NCI-H446 (cell line): ENCODE data around the gene ME2.
A peak's percentile ranks its signal among the peaks of the same experiment; 100 is the strongest.
"Not testable (repeated sequence)": the region's sequence is repeated elsewhere in the genome, so short reads cannot be mapped to it uniquely, and the experiment has no call there.

Experiments used
- DNase-seq, 2 experiments: peaks; one replicate each; lab custom pipeline; 2025; lab: John Stamatoyannopoulos, UW

Gene ME2

DNA sequence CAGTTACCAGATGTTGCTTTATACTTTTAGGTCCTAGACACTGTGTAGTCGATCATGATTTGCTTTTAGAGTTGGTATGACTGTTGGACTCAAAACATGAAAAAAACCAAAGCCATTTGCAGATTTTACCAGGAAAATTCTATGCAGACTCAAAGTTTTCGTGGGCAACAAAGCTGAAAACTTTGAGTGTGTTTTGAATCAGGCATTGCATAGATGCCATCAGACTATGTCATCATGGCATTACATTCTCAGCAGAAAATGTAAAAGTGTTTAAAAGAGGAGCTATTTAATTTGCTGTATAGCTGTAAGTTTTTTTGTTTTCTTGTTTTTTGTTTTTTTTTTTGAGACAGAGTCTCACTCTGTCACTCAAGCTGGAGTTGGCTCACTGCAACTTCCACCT, 45.5 kb downstream of the ME2 start:
- DNase-seq: no peak

DNA sequence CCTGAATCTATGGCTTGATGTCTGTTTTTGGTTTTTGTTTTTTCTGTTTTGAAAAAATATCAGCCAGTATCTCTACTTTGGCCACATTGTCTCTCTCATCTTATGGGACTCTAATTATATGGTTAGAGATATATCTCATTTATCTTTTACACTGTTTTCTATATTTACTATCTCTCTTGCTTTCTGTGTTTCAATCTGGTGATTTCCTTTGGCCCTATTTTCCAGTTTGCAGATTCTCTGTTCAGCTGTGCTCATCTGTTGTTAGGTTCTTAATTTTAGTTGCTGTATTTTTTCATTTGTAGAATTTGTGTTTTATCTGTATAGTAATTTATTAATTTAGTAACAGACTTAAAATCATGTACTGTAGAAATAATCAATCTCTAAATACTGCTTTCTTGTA, 47.6 kb downstream of the ME2 start:
- DNase-seq: no peak

DNA sequence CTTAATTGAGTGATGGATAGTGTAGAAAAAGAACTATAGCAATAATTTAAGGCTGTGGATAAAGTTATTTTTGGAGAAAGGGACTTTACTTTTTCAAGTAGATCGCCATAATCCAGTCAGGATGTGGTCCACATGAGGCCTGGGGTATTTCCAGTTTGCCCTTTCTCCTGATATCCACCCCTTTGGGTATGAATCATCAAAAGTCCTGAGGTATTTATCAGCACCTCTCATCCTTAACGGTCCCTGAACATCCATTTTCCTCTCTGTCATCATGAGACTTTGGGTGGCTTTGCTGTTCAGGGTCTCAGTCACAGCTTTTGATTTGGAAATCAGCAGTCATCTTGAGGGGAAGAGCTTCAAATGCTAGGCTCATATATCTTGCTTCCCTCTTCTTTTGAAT, 49.6 kb downstream of the ME2 start:
- no peak for DNase-seq

DNA sequence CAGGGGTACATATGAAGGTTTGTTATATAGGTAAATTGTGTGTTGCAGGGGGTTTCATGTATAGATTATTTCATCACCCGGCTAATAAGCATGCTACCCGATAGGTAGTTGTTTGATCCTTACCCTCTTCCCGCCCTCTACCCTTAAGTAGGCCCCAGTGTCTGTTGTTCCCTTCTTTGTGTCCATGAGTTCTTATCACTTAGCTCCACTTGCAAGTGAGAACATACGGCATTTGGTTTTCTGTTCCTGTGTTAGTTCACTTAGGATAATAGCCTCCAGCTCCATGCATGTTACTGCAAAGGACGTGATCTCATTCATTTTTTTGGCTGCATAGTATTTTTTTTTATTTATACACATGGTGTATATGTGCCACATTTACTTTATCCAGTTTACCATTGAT, 54.8 kb downstream of the ME2 start:
- DNase-seq: no peak

DNA sequence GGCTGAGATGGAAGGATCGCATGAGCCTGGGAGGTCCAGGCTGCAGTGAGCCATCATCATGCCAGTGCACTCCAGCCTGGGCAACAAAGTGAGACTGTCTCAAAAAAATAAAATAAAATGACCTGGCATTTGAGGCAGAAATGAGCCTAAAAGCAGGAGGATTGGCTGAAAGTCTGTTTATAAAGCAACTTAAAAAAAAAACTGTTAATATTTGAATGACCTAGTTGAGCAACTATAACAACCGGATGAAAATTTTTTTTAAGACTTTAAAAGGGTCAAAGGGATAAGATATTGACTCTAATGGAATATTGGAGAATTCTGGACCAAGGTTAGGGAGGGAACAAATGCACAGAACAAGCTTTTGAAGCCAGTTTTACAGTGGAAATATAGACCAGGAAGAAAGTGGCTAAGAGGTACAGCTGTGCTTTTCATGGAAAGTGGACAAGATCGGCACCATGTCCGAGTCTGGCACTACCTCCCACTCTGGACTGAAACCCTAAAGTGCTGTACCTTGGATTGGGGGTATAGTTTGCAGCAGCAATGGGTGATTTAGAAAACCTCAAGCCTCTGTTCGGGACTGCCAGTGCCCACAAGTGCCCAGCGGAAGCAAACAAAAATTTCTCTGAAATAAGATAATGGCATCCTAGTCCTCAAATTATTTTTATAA, 55.8 kb downstream of the ME2 start:
- no peak for DNase-seq

DNA sequence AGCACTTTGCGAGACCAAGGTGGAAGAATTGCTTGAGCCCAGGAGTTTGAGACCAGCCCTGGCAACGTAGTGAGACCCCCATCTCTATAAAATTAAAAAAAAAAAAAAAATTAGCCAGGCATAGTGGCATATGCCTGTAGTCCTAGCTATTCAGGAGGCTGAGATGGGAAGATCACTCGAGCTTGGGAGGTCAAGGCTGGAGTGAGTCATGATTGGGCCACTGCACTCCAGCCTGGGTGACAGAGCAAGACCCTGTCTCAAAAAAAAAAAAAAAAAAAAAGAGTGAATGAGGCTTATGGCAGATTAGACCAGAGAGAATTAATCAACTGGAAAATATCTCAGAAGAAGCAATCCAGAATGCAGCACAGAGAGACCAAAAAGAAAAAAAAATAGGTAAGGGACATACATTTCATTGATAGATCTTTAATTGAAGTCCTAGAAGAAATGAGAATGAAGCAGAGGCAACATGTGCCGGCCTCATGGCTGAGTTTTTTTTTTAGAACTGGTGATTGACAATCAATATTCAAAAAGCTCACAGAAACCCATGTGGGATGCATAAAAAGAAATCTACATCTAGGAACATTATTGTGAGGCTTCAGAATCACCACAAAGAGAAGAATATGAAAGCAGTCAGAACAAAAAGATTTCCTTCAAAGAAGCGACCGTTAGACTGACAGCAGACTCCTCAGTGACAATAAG, 56.7 kb downstream of the ME2 start:
- DNase-seq: no peak

DNA sequence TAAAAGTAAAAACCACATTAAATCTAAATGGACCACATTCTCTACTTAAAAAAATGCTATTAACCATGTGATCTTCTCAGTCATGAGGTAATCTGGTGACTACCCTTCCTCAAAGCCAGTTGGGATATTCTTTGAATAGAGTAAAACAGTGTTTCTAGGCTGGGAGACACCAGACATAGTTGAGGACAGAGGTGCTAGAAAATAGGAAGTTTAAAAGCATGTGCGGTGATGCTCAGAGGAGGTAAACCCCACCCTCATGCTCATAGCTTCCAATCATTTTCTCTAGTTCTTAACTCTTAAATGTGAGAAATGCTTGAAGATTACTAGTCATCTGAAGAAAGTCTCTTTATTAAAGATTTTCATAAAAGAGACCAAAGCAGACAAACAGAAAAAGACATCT, 58.3 kb downstream of the ME2 start:
- DNase-seq: no peak

DNA sequence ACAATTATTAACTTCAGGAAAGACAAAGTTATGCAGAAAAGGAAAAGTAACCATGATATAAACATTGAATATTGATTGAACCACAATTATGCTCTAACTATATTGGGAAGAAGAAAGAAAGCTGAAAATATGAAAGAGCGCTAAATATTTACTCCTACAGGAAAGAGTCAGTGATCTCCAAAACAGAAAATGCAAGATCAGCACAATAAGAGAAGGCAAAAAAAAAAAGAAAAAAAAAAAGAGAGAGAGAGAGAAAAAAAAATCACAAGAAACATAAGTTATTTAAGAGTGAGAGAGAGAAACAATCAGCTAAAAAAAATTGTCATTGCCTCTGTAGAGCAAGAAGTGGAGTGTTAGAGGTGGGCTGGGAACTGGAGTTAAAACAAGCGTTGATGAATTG, 60.0 kb downstream of the ME2 start:
- DNase-seq: no peak

DNA sequence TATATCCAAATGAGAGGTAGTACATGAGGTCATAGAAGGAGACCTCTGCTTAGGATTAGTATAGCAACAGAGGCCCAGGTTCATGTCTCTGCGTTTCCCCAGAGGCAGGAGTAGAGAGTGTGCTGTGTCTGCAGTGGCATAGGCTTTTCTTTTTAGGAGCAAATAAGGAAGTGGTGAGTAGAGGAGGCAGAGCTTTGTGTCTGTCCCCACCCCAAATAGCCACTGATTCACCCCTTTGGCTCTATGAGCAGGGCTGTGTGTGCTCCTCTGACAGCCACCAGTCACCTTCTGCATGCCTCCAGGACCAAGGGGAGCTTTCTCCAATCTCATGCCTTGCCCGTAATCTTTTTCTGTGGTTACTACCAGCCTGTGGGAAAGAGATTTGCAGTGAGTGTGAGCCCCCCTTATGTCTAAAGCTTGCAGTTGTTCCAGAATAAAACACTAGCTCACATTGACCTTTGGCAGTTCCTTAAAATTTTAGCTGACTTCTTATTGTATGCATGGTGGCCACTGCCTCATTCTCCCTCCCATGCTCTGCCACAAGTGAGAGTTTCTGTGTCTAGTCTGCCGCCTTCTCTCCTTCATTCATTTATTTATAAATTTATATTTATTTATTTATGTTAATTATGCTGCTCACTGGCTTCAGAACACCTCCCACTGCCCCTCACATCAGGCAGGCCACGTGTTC, 65.5 kb downstream of the ME2 start:
- DNase-seq: no peak

DNA sequence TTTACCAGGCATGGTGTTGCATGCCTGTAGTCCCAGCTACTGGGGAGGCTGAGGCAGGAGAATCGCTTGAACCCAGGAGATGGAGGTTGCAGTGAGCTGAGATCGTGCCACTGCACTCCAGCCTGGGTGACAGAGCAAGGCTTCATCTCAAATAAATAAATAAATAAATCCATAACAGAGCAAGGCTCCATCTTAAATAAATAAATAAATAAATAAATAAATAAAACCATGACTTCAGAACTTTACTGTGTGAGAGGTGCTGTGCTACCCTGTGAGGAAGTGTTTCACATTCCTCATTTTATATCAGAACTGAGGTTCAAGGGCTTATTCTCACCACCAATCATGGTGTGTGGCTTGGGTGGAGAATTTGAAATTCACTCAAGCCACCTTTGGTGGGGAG, 67.0 kb downstream of the ME2 start:
- DNase-seq: not testable (repeated sequence)

DNA sequence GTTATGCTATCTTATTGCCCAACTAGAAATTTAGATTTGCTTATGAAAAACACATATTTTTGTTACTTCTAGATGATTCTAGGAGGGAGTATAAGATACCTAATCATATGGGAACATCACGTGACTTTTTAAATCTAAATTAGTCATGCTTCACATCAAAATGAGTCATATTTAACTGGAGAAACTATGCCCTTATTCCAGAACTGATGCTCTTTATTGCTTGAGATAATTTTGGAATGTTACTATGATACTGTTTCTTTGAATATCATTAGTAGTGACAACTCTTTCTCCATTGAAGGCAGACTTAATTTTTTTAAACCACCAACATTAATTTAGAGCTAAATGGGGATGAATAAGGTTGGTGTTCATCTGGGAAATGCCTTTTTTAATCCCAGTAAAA, 69.0 kb downstream of the ME2 start:
- DNase-seq: no peak

DNA sequence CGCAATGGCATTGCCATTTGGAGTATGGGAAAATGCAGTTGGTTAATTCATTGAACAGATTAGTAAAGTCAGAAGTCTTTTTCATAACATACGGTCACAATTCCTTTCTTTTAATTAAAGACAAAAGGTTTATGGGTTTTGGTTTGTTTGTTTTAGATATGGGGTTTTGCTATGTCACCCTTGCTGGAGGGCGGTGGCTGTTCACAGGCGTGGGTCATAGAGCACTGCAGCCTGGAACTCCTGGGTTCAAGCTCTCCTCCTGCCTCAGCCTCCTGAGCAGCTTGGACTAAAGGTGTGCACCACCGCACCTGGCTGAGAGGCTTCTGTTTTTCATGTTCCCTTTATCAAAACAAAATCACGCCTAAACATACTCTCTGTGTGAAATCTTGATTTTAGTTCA, 70.3 kb downstream of the ME2 start:
- DNase-seq: no peak

DNA sequence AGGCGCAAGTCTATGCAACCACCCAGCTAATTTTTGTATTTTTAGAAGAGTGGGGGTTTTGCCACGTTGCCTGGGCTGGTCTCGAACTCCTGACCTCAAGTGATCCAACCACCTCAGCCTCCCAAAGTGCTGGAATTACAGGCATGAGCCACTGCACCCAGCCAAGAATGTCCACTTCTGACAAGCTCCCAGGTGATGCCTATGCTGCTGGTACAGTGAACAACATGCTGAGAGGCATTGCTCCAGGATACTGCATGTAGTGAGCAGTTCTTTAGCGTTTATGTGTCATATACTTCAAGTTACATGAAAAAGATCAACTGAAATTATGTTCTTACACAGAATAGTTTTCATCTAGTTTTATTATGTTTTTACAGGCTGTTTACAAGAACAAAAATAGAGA, 71.7 kb downstream of the ME2 start:
- no peak for DNase-seq

DNA sequence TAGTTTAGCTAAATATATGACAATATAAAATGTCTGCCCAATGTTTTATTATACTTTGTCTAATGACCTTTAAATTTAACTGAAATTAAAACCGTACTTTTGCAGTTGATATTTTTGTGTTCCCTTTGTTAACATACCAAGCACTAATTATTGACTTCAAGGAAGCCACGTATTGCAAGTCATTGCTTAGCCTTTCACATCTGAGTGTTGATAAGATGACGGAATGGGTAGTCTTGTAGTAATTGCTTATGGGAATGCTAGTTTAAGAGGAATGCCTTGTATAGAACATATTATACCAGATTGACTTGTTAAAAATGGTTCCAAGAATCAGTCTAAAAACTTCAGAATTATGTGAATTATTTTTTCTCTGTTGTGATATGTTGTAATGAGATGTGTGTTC, 74.9 kb downstream of the ME2 start:
- no peak for DNase-seq

DNA sequence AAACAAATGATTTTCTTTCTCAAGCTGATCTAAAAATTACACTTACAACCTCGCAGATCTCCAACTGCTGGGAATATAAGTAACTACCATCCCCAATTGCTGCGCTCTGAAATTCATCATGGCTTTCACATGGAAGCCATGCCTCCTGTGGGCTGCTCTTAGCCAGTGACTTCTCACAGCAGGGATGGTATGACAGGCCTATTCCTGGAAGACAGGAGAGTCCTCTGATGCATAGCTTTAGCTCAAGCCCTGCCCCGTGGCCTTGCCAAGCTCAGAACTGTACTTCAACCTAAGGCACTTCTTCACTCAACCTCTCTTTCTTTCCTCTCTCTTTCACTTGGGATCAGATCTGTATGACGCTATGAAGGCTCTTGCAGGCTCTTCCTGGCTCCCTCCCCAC, 76.3 kb downstream of the ME2 start:
- no peak for DNase-seq

DNA sequence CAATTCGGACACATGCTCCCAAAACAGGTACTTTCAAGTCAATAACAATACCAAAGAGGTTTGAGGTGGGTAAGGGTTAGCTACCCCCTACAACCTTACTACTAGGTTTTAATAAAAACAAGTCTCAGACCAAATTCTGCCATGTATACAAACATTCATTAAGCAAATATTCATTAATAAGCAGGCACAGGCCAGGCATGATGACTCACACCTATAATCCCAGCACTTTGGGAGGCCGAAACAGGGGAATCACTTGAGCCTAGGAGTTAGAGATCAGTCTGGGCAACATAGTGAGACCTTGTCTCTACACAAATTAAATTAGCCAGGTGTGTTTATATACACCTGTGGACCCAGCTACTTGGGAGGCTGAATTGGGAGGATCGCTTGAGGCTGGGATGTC, 77.2 kb downstream of the ME2 start:
- no peak for DNase-seq

DNA sequence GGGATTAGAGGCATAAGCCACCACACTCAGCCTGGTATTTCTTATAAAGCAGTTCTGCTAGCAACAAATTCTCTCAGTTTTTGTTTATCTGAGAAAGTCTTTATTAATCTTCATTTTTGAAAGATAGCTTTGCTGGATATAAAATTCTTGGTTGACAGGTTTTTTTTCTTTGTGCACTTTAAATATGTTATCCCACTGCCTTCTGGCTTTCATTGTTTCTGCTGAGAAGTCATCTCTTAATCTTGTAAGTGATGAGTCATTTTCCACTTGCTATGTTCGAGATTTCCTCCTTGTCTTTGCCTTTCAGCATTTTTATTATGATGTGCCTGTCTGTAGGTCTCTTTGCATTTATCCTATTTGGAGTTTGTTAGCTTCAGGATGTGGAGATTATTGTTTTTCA, 83.1 kb downstream of the ME2 start:
- no peak for DNase-seq

DNA sequence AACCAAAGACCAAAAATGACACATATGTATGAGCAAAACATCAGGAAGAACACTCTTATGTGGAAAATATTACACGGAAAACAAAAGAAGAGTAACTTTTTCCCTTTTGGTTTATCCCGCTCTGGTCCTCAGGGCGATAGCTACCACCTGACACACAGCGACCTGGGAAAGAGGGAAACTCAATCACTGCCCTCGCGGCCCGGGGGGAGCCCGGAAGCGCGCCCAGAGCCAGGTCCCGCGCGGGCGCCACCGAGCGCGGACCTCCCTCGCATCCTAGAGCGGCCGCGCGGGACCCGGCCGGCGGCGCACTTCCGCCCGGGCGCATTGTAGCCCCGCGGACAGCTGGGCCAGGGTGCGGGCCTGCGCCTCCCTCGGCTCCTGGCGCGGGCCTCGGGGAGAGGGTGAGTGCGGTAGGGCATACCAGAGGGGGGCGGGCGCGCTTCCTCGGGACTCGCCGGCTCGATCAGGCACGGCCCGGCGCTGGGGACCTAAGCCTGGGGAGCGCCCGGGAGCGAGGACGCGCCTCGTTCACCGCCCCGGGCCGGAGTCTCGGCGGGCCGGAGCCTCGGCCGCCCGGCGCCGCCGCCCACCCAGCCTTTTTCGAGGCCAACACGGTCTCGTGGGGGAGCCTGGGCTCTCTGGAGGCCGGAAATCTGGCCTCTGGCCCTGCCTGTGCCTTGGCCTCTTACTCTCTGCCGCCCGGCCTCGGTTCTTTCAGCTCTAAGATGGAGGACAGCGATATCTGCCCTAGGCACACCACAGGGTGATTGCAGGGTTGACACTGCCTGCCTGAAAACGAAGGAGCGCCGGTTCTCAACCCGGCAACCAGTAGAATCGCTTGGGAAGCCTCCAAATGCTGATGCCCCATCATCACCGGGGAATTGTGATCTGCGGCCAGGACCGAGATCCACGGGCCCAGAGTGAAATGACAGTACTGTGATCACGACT, 89.1 kb downstream of the ME2 start, which contains the start of gene ELAC1:
ELAC1 (plus strand) TSS at position 327 of the 948 bp plus-strand sequence. CDS start 6,365 bp downstream, outside the sequence.
- DNase-seq: peak; percentile 67 to 82

DNA sequence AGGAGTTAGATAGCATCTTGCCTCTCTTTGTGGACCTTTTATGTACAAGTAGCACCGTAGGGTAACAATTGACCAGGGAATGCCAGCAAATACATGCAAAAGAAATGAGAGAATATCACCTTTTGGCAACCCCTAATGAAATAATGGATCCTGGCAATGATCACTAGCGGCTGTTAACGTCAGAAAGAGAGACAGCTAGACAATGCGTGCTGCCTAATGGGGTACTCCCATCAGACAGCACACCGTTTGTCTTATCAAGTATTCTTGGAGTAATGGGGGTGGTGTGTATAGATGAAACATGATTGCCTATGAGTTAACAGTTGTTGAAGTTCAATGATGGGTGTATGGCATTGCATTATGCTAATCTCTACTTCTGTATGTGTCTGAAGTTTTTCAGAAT, 90.5 kb downstream of the ME2 start:
- DNase-seq: no peak

DNA sequence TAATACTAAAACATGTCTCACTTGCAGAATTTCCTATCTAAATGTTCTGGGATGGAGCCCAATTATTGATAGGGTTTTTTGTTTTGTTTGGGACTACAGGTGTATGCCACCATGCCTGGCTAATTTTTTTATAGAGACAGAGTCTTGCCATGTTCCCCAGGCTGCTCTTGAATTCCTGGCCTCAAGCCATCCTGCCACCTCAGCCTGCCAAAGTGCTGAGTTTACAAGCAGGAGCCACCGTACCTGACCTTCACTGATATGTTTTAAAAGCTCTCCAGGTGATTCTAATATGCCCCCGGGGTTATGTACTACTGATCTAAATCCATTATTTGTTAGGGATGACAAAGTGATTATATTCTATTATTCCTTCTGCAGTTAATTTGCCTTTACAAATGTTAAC, 91.1 kb downstream of the ME2 start:
- DNase-seq: no peak

DNA sequence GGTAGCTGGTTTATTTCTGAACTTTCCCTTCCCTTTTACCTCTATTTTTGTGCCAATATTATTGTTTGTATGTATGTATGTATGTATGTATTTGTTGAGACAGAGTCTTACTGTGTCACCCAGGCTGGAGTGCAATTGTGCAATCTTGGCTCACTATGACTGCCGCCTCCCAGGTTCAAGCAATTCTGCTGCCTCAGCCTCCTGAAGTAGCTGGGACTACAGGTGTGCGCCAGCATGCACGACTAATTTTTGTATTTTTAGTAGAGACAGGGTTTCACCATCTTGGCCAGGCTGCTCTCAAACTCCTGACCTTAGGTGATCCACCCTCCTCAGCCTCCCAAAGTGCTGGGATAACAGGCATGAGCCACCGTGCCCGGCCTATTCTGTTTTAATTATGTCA, 93.5 kb downstream of the ME2 start:
- DNase-seq: not testable (repeated sequence)
